ENCODE measurements around the gene NRM.
A peak's percentile ranks its signal among the peaks of the same experiment; 100 is the strongest.

Gene NRM

DNA sequence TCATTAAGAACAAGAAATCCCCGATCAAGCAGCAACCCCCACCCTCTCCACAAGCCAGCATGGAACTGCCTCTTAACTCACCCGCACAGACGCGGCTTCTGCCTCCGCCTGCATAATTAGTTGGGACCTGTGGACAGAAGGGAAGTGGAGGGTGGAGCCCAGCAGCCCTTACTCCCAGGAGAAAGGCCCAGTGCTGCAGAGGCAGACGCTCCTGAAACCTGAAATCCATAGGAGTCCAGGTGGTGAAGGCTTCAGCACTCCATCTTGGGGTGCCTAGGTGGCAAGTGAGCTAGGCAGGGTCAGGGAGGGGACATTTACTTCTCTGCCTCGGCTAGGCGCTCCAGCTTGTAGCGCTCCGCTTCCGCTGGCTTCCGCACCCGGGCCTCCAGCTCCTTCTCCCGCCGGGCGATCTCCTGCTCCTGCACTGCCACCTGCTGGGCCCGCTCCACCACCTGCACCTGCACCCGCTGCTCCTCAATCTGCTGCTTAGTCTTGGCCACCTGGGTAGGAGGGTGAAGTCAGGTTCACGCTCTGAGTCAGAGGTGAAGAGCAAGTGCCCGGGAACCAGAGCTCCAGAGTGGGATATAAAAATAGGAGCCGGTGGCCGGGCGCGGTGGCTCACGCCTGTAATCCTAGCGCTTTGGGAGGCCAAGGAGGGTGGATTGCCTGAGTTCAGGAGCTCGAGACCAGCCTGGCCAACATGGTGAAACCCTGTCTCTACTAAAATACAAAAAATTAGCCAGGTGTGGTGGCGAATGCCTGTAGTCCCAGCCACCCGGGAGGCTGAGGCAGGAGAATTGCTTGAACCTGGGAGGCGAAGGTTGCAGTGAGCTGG, 40.0 kb upstream of the NRM start:
- H3K36me3 ChIP-seq: peaks cover 49% of the 10 kb centered on the region
- DNase-seq: peak; percentile 89
- no peaks in the 10 kb centered on the region for H3K27me3 ChIP-seq
- peak; percentile 80 for TF ChIP-seq CTCF (IDR thresholded peaks at IDR 0.05; ENCODE audit: low read depth, low read length)
- no peaks in the 10 kb centered on the region for H3K9me3 ChIP-seq
- H3K4me3 ChIP-seq (ENCODE audit: low read depth, low read length): peak overlapping the region; percentile 44
- peaks cover 7% of the 10 kb centered on the region; the same call in 1 of the 2 replicates for H3K4me1 ChIP-seq

- H3K36me3 ChIP-seq: peaks cover 67% of the 10 kb centered on the region
- H3K27me3 ChIP-seq: no peaks in the 10 kb centered on the region
- H3K4me3 ChIP-seq (ENCODE audit: low read depth, low read length): no peak overlapping the region
- TF ChIP-seq CTCF (IDR thresholded peaks at IDR 0.05; ENCODE audit: low read depth, low read length): no peak; the same call in 1 of the 2 replicates
- no peaks in the 10 kb centered on the region for H3K9me3 ChIP-seq
- no peak for DNase-seq
- peaks cover 9% of the 10 kb centered on the region for H3K4me1 ChIP-seq
These were observed 37.3 kb upstream of the NRM start for GRCh38 chr6:30727920-30728553.

DNA sequence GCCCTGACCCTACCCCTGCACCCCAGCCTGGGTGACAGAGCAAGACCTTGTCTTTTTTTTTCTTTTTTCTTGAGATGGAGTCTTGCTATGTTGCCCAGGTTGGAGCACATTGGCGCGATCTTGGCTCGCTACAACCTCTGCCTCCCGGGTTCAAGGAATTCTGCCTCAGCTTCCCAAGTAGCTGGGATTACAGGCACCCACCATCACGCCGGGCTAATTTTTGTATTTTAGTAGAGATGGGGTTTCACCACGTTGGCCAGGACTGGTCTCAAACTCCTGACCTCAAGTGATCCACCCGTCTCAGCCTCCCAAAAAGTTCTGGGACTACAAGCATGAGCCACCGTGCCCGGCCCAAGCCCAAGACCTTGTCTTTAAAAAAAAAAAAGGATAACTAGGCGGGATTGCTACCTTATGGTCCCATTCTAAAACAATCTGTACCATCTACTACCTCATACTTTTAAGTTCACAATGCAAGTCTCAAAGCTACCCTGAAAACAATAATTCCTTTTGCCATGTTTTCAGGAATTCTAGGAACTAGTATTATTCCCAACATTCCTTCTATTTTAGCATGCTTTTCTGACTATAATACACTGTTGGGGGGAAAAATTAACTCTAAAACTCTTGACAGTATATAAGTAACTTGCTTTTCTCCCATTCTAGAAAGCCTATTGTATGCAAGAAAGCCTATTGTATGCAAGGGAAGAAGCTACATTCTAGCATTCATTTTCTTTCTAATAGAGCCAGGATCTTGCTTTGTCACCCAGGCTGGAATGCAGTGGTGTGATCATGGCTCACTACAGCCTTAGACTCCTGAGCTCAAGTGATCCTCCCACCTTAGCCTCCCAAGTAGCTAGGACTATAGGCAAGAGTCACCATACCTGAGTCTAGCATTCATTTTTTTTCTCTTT, 36.0 kb upstream of the NRM start:
- H3K4me1 ChIP-seq: peaks cover 13% of the 10 kb centered on the region
- no peak for TF ChIP-seq CTCF (IDR thresholded peaks at IDR 0.05; ENCODE audit: low read depth, low read length)

DNA sequence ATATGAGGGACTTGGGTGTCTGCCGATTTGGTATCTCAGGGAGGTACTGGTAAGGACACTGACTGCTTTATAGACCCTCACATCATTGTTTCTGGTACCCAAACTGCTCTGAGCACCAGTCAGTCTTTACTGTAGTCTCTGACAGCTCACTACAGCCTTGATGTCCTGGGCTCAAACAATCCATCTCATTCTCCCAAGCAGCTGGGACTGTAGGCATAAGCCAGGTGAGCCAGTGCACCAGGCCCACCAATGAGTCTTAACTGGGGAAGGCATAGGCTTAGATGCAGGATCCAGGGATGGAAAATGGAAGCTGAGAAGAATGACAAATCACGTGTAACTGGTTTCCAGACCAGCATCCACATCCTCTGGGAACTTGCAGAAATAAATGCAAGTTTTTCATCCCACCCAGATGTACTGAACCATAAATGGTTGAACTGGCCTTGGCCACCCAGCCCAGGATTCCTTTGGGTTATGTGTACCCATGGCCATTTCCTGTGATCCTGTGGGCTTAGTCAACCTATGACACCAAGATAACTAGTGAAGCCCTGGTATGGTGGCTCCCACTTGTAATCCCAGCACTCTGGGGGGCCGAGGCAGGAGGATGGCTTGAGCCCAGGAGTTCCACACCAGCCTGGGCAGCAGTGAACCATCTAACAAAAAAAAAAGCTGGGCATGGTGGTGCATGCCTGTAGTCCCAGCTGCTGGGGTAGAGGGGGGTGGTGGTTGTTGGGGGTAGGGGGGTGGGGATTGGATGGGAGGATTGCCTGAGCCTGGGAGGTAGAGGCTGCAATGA, 35.1 kb upstream of the NRM start:
- peak; percentile 28 for DNase-seq
- no peak for TF ChIP-seq CTCF (IDR thresholded peaks at IDR 0.05; ENCODE audit: low read depth, low read length)
- Histone ChIP-seq H3K4me1 (peaks cover 13% of the 10 kb centered on the region), H3K9me3 (no peaks in the 10 kb centered on the region), H3K36me3 (peaks cover 81% of the 10 kb centered on the region), H3K4me3 (ENCODE audit: low read depth, low read length) (no peak overlapping the region), H3K27me3 (peaks cover 3% of the 10 kb centered on the region)

More for the DNA sequence above, 36.0 kb upstream of the NRM start:
- H3K9me3 ChIP-seq: no peaks in the 10 kb centered on the region
- no peak for DNase-seq
- no peak overlapping the region for H3K4me3 ChIP-seq (ENCODE audit: low read depth, low read length)
- peaks cover 75% of the 10 kb centered on the region for H3K36me3 ChIP-seq
- no peaks in the 10 kb centered on the region for H3K27me3 ChIP-seq

- TF ChIP-seq CTCF (IDR thresholded peaks at IDR 0.05; ENCODE audit: low read depth, low read length): no peak
- Histone ChIP-seq H3K9me3 (no peaks in the 10 kb centered on the region), H3K36me3 (peaks cover 81% of the 10 kb centered on the region), H3K27me3 (peaks cover 3% of the 10 kb centered on the region), H3K4me3 (ENCODE audit: low read depth, low read length) (no peak overlapping the region), H3K4me1 (peaks cover 8% of the 10 kb centered on the region)
- no peak for DNase-seq
These were observed 34.3 kb upstream of the NRM start for GRCh38 chr6:30724906-30725667.
